TTC549 (cell line): ENCODE measurements around the gene EXOC3L1.

Source experiments
- FAIRE-seq: peaks from 2 replicates; lab custom pipeline; 2012; peaks lifted over from hg19 to GRCh38; lab: Jason Lieb, UNC

The EXOC3L1 gene

GRCh38 chr16:67198238-67198734, 8.3 kb upstream of the EXOC3L1 start:
- no peak for FAIRE-seq

GRCh38 chr16:67197704-67198103, 7.8 kb upstream of the EXOC3L1 start:
- no peak for FAIRE-seq

GRCh38 chr16:67196881-67197280, 6.9 kb upstream of the EXOC3L1 start:
- no peak for FAIRE-seq

- FAIRE-seq: no peak
These were observed 5.7 kb upstream of the EXOC3L1 start for GRCh38 chr16:67195676-67196075.

- no peak for FAIRE-seq
These were observed 4.3 kb upstream of the EXOC3L1 start for GRCh38 chr16:67194260-67194659.

- no peak for FAIRE-seq
These were observed 3.6 kb upstream of the EXOC3L1 start for GRCh38 chr16:67193536-67193935.

GRCh38 chr16:67192781-67193361, 2.9 kb upstream of the EXOC3L1 start:
- no peak for FAIRE-seq

GRCh38 chr16:67191995-67192681, 2.2 kb upstream of the EXOC3L1 start, which contains the start of gene E2F4:
TSS of gene E2F4 (plus strand) at chr16:67192155. CDS start at chr16:67192228, 73 bp downstream.
- FAIRE-seq: no peak

GRCh38 chr16:67191411-67191994, 1.6 kb upstream of the EXOC3L1 start:
- no peak for FAIRE-seq

GRCh38 chr16:67190448-67191399, 788 bp upstream of the EXOC3L1 start:
- no peak for FAIRE-seq

GRCh38 chr16:67188798-67189197, 1.1 kb downstream of the EXOC3L1 start:
- no peak for FAIRE-seq

GRCh38 chr16:67188323-67188722, 1.6 kb downstream of the EXOC3L1 start:
- FAIRE-seq: no peak

- FAIRE-seq: no peak
These were observed 2.6 kb downstream of the EXOC3L1 start for GRCh38 chr16:67187175-67187890.

- FAIRE-seq: no peak
These were observed 3.4 kb downstream of the EXOC3L1 start for GRCh38 chr16:67186550-67186950.

GRCh38 chr16:67185651-67186134, 4.2 kb downstream of the EXOC3L1 start:
- FAIRE-seq: no peak

- FAIRE-seq: peak; percentile 61
These were observed 4.8 kb downstream of the EXOC3L1 start for GRCh38 chr16:67184995-67185650.

GRCh38 chr16:67184453-67184994, 5.4 kb downstream of the EXOC3L1 start:
- FAIRE-seq: no peak

- FAIRE-seq: peak; percentile 83
These were observed 6.1 kb downstream of the EXOC3L1 start, which contains the start of gene MATCAP1 for GRCh38 chr16:67183627-67184452. TSS of gene MATCAP1 (minus strand) at chr16:67183963. CDS start at chr16:67180610, 3,353 bp downstream.

- no peak for FAIRE-seq
These were observed 6.7 kb downstream of the EXOC3L1 start for GRCh38 chr16:67183284-67183626.

GRCh38 chr16:67182288-67182687, 7.6 kb downstream of the EXOC3L1 start:
- FAIRE-seq: no peak
